Nucleus accumbens (tissue), 56 donors: ENCODE measurements around the gene DNAJC5G.

Experiments
- DNase-seq, 56 donors: peaks; one replicate each; lab custom pipeline; 2025; lab: John Stamatoyannopoulos, UW

DNAJC5G gene

GRCh38 chr2:27275211-27276150, at the start of gene DNAJC5G:
Gene DNAJC5G, plus strand, starts transcription at chr2:27275433. Its CDS starts 1,296 bp downstream, at chr2:27276729.
- no peak for DNase-seq

GRCh38 chr2:27225526-27225925, 49.7 kb upstream of the DNAJC5G start:
- DNase-seq = no peak

GRCh38 chr2:27227501-27227900, 47.7 kb upstream of the DNAJC5G start:
- no peak for DNase-seq

GRCh38 chr2:27231921-27232320, 43.3 kb upstream of the DNAJC5G start:
- no peak for DNase-seq

GRCh38 chr2:27233341-27233740, 41.9 kb upstream of the DNAJC5G start:
- DNase-seq = no peak

GRCh38 chr2:27236136-27236535, 39.1 kb upstream of the DNAJC5G start:
- no peak for DNase-seq

GRCh38 chr2:27236626-27237025, 38.6 kb upstream of the DNAJC5G start:
- no peak for DNase-seq

- no peak for DNase-seq
Measured at GRCh38 chr2:27237341-27237945, 37.8 kb upstream of the DNAJC5G start.

- no peak for DNase-seq
Measured at GRCh38 chr2:27238976-27239375, 36.3 kb upstream of the DNAJC5G start.

GRCh38 chr2:27240406-27240805, 34.8 kb upstream of the DNAJC5G start:
- DNase-seq = no peak

GRCh38 chr2:27241761-27242613, 33.2 kb upstream of the DNAJC5G start:
- no peak for DNase-seq

- DNase-seq = no peak
Measured at GRCh38 chr2:27242614-27242951, 32.6 kb upstream of the DNAJC5G start.

GRCh38 chr2:27243391-27244130, 31.7 kb upstream of the DNAJC5G start:
- DNase-seq = no peak

GRCh38 chr2:27245116-27245515, 30.1 kb upstream of the DNAJC5G start:
- DNase-seq = no peak

GRCh38 chr2:27245626-27246025, 29.6 kb upstream of the DNAJC5G start:
- no peak for DNase-seq

- no peak for DNase-seq
Measured at GRCh38 chr2:27247893-27248292, 27.3 kb upstream of the DNAJC5G start.

- no peak for DNase-seq
Measured at GRCh38 chr2:27249159-27249890, 25.9 kb upstream of the DNAJC5G start.

- peak in 7 of 56 donors; percentile 1 to 51 (median 9) for DNase-seq
Measured at GRCh38 chr2:27249891-27250651, 25.2 kb upstream of the DNAJC5G start.
